ENCODE measurements around the gene TSPAN4.

DNA sequence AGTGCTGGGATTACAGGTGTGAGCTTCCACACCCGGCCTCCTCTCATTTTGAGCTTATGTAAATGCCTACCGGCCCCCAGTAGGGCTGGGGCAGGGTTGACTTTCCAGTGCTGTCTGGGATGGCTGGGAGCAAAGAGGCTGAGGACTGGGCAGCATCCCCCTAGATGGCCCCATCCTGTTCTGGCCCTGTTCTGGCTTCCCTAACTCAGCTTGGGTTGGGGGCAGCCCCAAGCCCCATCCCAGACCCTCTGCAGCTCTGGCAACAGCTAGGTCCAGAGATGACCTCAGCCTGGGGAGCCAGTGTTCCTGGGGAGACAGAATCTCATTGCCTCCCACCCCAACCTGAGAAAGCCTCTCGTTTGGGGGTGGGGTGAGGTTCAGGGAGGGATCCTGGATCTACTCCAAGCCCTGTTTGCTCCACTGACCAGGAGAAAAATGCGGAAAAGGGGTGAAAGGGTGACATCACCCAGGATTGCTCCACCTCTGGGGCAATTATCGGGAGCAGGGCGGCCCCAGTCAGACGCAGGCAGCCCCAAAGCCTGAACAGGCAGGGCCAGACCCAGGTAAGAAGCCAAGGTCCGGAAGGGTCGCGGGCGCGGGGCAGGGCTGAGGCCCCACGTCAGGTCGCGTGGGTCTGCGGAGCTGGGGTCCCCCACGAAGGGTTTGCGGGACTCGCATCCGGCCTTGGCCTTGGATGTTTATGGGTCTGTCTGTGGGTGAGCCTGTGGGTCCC is 24.1 kb upstream of the TSPAN4 start, which contains the start of gene PNPLA2:
- TF ChIP-seq POLR2A (IDR thresholded peaks at IDR 0.05; ENCODE audit: low read length) (no peak), GATA1 (IDR thresholded peaks at IDR 0.05; ENCODE audit: low read depth, low read length) (no peak)
